ENCODE measurements around the gene PLB1.

- TF ChIP-seq POLR2AphosphoS5 (IDR thresholded peaks at IDR 0.05; ENCODE audit: borderline replicate concordance, low read depth, low read length) (no peak), EZH2 (IDR thresholded peaks at IDR 0.05) (no peak)
Observed at GRCh38 chr2:28534817-28535216, 39.0 kb downstream of the PLB1 start.
